ENCODE data around the gene RGPD8. TPM values are rescaled to one million over a fixed set of nuclear protein-coding genes. Genes with fewer than 3 reads are reported as not detected.
"Not testable (repeated sequence)": the region's sequence is repeated elsewhere in the genome, so short reads cannot be mapped to it uniquely, and the experiment has no call there.

Gene RGPD8
- total RNA-seq, 4 donors from 2014 or later: 15.9 to 38.4 (median 18.3) TPM

GRCh38 chr2:112433932-112434730 is 686 bp upstream of the RGPD8 start:
- Histone ChIP-seq H3K4me1 (peaks cover 0 to 20% (median 3%) of the 10 kb centered on the region in 3 donors), H3K36me3 (no peaks in the 10 kb centered on the region), H3K9me3 (no peaks in the 10 kb centered on the region), H3K4me3 (no peak overlapping the region), H3K27me3 (peaks cover 15% of the 10 kb centered on the region), H3K27ac (no peak overlapping the region)
- ATAC-seq: no peak
- no peak for TF ChIP-seq EP300 (IDR thresholded peaks at IDR 0.05)
- no peak for TF ChIP-seq POLR2A (IDR thresholded peaks at IDR 0.05)
- no peak for TF ChIP-seq POLR2AphosphoS5 (IDR thresholded peaks at IDR 0.05)
- TF ChIP-seq, protein P1, sequence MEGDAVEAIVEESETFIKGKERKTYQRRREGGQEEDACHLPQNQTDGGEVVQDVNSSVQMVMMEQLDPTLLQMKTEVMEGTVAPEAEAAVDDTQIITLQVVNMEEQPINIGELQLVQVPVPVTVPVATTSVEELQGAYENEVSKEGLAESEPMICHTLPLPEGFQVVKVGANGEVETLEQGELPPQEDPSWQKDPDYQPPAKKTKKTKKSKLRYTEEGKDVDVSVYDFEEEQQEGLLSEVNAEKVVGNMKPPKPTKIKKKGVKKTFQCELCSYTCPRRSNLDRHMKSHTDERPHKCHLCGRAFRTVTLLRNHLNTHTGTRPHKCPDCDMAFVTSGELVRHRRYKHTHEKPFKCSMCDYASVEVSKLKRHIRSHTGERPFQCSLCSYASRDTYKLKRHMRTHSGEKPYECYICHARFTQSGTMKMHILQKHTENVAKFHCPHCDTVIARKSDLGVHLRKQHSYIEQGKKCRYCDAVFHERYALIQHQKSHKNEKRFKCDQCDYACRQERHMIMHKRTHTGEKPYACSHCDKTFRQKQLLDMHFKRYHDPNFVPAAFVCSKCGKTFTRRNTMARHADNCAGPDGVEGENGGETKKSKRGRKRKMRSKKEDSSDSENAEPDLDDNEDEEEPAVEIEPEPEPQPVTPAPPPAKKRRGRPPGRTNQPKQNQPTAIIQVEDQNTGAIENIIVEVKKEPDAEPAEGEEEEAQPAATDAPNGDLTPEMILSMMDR (IDR thresholded peaks at IDR 0.05): no peak
- 40 to 43% methylated on average over 6 to 9 of the region's 31 CpGs for WGBS, 2 donors (ENCODE audit: low coverage in 1 of 2)

- not testable (repeated sequence) for H3K36me3 ChIP-seq, H3K9me3 ChIP-seq
- Histone ChIP-seq H3K27ac (peak overlapping the region; percentile 81 to 94 (median 90)), H3K4me3 (peak overlapping the region; percentile 67 to 84), H3K27me3 (peaks cover 15% of the 10 kb centered on the region), H3K4me1 (peaks cover 0 to 20% (median 3%) of the 10 kb centered on the region in 3 donors)
- TF ChIP-seq, protein P1 (IDR thresholded peaks at IDR 0.05): peak in 1 of 4 experiments; percentile 10
- peak in 1 of 2 donors; percentile 27 for TF ChIP-seq POLR2A (IDR thresholded peaks at IDR 0.05)
- ATAC-seq: peak; percentile 71
- WGBS, 2 donors (ENCODE audit: low coverage in 1 of 2): no CpG with 5 or more reads among the region's 98 CpGs
Observed at GRCh38 chr2:112432735-112433479, 538 bp downstream of the RGPD8 start.

DNA sequence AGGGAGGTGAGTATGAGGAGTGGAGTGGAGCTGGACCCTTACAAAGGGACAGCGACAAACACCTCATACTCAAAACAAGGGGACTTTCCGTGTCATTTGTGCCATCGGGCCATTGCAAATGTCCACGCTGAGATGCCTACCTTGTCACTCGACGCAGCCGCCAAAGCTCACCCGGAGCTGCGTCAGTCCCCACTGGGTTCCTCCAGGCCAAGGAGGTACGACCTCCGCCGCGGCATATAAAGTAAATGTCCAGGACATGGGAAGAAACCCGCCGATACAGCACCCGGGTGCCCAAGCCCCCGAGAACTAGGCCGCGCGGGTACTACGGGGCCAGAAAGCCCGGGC is 1.1 kb downstream of the RGPD8 start:
- not testable (repeated sequence) for H3K9me3 ChIP-seq, ATAC-seq, H3K36me3 ChIP-seq
- peak overlapping the region; percentile 67 to 84 for H3K4me3 ChIP-seq
- H3K27me3 ChIP-seq: peaks cover 13% of the 10 kb centered on the region
- H3K4me1 ChIP-seq: peaks cover 0 to 20% (median 3%) of the 10 kb centered on the region in 3 donors
- WGBS, 2 donors (ENCODE audit: low coverage in 1 of 2): no CpG with 5 or more reads among the region's 22 CpGs
- H3K27ac ChIP-seq: peak overlapping the region; percentile 81 to 94 (median 90)

DNA sequence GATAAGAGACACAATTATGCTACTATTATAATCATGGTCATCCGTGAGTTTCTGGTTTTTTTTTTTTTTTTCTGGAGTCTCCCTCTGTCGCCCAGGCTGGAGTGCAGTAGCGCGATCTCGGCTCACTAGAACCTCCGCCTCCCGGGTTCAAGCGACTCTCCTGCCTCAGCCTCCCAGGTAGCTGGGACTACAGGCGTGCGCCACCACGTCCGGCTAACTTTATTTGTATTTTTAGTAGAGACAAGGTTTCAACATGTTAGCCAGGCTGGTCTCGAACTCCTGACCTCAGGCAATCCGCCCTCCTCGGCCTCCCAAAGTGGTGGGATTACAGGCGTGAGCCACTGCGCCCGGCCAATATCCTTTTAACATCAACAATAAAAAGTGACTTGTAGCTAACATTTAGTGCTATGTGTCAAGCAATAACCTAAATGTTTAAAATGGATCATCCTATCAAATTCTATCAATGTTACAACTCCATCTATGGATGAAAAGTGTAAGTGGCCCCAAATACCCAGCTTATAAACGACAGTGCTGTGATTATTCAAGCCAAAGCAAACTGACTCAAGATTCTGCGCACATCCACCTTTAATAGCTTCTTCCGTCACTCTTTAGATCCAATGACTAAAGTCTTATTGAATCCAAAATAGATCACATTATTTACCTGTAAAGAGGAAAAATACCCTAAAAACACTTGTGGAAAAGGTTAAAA is 1.7 kb downstream of the RGPD8 start:
- 76 to 82% methylated on average over 9 to 14 of the region's 21 CpGs for WGBS, 2 donors (ENCODE audit: low coverage in 1 of 2)
- H3K9me3 ChIP-seq, H3K36me3 ChIP-seq, ATAC-seq, H3K27me3 ChIP-seq: not testable (repeated sequence)
- Histone ChIP-seq H3K4me3 (peak overlapping the region; percentile 67 to 84), H3K4me1 (peaks cover 0 to 20% (median 3%) of the 10 kb centered on the region in 3 donors), H3K27ac (peak overlapping the region in 3 of 4 donors; percentile 90 to 94 (median 91))

GRCh38 chr2:112424553-112424952 is 8.9 kb downstream of the RGPD8 start:
- not testable (repeated sequence) for H3K27ac ChIP-seq, H3K9me3 ChIP-seq, H3K27me3 ChIP-seq, H3K4me3 ChIP-seq, ATAC-seq, H3K4me1 ChIP-seq, H3K36me3 ChIP-seq
- WGBS, 2 donors (ENCODE audit: low coverage in 1 of 2): no CpG with 5 or more reads among the region's 3 CpGs

- H3K4me3 ChIP-seq, H3K36me3 ChIP-seq, H3K4me1 ChIP-seq, H3K27me3 ChIP-seq, H3K9me3 ChIP-seq, H3K27ac ChIP-seq, ATAC-seq: not testable (repeated sequence)
- WGBS, 2 donors (ENCODE audit: low coverage in 1 of 2): 64 to 90% methylated on average over 2 of the region's 3 CpGs
Observed at GRCh38 chr2:112416860-112417259, 16.6 kb downstream of the RGPD8 start.

DNA sequence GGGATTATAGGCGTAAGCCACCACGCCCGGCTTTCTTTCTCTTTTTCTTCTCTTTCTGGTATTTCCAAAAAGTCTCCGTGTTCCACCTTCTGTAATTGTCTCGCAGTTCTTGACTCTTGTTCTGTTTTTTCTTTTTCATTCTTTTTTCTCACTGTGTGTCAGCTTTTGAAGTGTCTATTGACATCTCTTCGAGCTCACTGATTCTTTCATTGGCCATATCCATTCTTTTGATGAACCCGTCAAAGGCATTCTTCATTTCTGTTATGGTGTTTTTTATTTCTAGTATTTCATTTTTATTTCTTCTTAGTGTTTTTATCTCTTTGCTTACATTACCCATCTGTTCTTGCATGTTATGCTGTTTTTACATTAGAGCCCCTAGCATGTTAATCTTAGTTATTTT is 73.4 kb downstream of the RGPD8 start:
- not testable (repeated sequence) for H3K4me1 ChIP-seq, H3K36me3 ChIP-seq, H3K27me3 ChIP-seq, H3K9me3 ChIP-seq, H3K4me3 ChIP-seq, ATAC-seq, H3K27ac ChIP-seq
- 94 to 100% methylated on average over 3 to 7 of the region's 7 CpGs for WGBS, 2 donors (ENCODE audit: low coverage in 1 of 2)

DNA sequence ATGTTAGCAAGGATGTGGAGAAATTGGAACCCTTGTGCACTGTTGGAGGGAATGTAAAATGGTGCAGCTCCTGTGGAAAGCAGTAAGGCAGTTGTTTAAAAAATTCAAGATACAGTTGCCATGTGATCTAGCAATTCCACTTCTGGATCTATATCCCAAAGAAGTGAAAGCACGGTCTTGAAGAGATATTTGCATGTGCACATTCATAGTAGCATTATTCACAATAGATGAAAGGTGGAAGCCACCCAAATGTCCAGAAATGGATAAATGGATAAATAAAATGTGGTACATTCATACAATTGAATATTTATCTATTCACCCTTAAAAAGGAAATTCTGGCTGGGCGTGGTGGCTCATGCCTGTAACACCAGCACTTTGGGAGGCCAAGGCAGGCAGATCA is 79.1 kb downstream of the RGPD8 start:
- not testable (repeated sequence) for H3K9me3 ChIP-seq, H3K36me3 ChIP-seq, H3K4me3 ChIP-seq, H3K27ac ChIP-seq, H3K27me3 ChIP-seq, ATAC-seq, H3K4me1 ChIP-seq
- WGBS, 2 donors (ENCODE audit: low coverage in 1 of 2): 77 to 78% methylated on average over 1 to 2 of the region's 2 CpGs

GRCh38 chr2:112352809-112353603 is 80.4 kb downstream of the RGPD8 start:
- not testable (repeated sequence) for H3K36me3 ChIP-seq, H3K4me1 ChIP-seq, H3K27me3 ChIP-seq, H3K27ac ChIP-seq, ATAC-seq, H3K9me3 ChIP-seq, H3K4me3 ChIP-seq
- 98 to 100% methylated on average over 3 to 6 of the region's 25 CpGs for WGBS, 2 donors (ENCODE audit: low coverage in 1 of 2)

DNA sequence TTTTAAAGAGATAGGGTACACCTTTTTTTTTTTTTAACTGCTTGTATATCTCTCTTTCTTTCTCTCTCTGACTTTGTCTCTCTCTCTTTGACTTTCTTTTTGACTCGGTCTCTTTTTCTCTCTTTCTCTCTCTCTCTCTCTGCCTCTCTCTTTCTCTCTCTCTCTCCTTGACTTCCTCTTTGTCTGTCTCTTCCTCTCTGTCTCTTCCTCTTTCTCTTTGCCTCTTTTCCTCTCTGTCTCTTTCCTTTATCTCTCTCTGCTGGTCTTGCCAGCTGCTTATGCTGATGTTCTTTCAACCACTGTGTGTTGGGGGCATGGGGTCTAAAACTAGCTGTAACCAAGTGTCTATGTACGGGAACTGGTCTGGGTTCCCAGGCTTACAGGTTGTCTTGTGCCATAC is 81.2 kb downstream of the RGPD8 start:
- H3K27ac ChIP-seq, H3K36me3 ChIP-seq, H3K4me3 ChIP-seq, H3K4me1 ChIP-seq, H3K27me3 ChIP-seq, H3K9me3 ChIP-seq, ATAC-seq: not testable (repeated sequence)
- WGBS, 2 donors (ENCODE audit: low coverage in 1 of 2): 83% methylated on average over 2 of the region's 2 CpGs; no CpG with 5 or more reads in 1 of the 2 donors

Measured in gastroesophageal sphincter (tissue), 4 donors.